ENCODE measurements around the gene MAP7D1.
"Not testable (repeated sequence)": the region's sequence is repeated elsewhere in the genome, so short reads cannot be mapped to it uniquely, and the experiment has no call there.

MAP7D1 gene

DNA sequence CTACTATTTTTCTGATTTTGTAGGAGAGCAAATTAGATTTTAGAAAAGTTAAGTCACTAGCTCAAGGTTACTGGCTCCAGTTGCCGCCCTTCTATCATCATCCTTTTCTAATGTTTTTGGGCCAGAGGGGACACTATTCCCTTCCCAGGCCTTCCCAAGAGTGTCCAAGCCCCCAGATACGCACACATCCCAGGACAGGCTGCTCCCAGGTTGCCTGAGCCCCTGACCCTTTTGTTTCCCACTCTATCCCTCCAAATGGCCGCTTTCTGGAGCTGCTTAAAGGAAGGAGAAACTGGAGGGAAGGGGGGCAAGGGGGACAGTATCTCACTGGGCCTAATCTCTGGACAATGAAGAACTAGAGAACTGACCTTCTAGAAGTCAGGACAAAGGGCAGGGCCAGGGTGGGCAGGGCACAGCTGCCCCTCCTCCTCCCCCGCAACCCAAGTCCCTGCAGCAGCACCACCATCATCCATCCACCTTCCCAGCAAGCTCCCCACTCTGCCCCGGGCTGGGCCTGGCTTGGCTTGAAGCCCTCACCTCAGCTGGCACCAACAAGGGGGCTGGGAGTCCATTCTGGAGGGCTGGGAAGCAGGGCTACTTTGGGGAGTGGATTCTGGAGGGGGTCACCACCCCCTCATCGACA, 1.1 kb upstream of the MAP7D1 start:
- no peak for DNase-seq

- DNase-seq, result peak; percentile 48
Observed at GRCh38 chr1:36156329-36157114, 562 bp downstream of the MAP7D1 start.

GRCh38 chr1:36157115-36157903, 1.3 kb downstream of the MAP7D1 start:
- no peak for DNase-seq

- DNase-seq, result no peak
Observed at GRCh38 chr1:36157973-36158826, 2.2 kb downstream of the MAP7D1 start.

GRCh38 chr1:36158827-36159252, 2.9 kb downstream of the MAP7D1 start:
- DNase-seq, result not testable (repeated sequence)

GRCh38 chr1:36159614-36160387, 3.8 kb downstream of the MAP7D1 start:
- DNase-seq, result no peak

GRCh38 chr1:36160388-36160948, 4.5 kb downstream of the MAP7D1 start:
- no peak for DNase-seq

DNA sequence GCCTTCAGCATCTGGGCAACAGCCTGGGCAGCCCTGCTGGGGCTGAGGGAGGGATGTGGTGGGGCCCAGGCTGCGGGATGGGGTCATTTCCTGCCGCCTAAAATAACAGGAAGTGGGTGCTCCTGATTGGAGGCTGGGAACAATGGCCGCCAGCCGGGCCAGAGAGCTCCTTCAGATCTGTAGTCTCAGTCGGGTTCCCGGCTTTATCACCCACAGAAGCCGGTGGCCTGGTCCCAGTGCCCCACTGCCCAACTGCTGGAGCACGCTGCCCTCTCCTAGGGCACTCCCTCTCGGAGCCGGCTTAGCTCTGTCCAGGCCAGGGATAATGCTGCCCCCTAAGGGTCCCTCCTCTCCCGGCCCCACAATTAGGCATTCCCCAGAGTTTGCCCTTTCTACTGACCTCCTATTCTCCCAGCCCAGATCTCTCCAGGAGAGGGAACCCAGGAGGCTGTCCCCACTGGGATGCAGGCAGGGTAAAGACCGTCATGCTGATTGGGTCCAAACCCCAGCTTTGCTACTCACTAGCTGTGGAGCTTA, 5.1 kb downstream of the MAP7D1 start:
- peak; percentile 54 for DNase-seq

DNA sequence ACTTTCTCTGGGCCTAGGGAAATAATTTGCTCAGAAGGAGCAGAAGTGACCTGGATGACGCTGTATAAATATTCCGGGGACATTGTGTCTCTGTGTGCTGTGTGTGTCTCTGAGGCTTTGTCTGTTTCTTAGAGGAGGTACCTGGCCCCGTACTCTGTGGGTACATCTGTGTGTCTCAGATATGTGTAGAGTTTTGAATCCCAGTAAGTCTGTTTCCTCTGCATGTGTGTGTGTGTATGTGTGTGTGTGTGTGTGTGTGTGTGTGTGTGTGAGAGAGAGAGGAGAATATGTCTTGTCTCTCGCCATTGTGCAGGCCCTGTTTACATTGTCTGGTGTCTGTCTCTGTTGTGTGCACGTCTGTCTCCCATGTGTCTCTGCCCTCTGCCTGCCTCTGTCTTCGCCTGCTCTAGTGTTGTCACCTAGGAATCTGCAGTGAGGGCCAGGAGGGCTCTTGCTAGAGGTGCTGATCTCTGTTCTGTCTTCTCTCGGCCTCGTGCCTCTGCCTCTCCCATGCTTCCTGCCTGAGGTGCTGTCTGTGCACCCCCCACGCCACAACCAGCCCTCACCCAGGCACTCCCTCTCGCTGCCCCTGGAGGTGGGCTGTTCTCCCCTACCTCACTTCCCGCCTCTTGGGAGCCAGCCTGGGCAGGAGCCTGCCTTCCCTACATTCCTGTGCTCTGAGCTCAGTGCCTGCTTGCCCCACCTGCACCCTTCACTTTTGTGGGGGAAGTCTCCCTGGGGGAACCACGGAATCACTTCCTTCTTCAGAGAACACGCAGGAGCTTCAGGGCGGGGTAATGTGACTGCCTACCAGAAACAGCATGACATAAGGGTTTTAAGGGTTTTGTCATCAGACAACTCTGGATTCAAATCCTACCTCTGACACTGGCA, 5.9 kb downstream of the MAP7D1 start:
- DNase-seq, result peak; percentile 46

- DNase-seq, result no peak
Observed at GRCh38 chr1:36162680-36163239, 6.8 kb downstream of the MAP7D1 start.

DNA sequence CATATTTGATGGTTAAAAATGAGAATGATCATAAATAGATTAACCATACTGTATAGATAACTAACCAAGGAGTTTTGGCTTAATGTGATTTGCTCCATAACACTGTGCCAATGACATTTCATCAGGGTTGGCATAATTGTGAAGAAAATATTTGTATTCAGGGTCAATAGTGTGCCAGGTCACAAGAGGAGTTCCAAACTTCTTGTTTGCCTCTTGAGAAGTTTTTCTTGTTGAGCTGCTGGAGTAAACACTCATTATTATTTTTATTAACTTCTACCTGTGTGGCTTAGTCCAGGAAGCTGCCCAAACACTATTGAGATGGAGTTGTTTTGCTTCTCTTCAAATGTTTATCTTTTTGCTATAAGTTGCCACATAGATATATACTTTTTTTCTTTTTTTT, 7.5 kb downstream of the MAP7D1 start:
- no peak for DNase-seq

DNA sequence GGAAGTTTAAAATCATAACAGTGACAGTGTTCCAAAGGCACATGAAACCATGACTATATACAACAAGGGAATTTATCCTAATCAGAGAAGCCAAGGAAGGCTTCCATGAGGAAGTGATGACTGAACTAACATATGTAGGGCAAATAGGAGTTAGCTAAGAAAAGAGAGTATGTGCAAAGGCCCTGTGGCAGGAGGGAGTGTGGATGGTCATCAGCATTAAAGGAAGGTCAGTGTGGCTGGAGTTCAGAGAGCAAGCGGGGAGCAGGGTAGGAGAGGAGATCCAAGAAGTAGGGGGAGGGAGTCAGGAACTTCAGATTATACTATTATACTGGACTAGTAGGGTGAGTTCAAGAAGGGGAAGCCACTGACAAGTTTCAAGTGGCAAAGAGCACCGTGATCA, 8.4 kb downstream of the MAP7D1 start:
- DNase-seq, result no peak

DNA sequence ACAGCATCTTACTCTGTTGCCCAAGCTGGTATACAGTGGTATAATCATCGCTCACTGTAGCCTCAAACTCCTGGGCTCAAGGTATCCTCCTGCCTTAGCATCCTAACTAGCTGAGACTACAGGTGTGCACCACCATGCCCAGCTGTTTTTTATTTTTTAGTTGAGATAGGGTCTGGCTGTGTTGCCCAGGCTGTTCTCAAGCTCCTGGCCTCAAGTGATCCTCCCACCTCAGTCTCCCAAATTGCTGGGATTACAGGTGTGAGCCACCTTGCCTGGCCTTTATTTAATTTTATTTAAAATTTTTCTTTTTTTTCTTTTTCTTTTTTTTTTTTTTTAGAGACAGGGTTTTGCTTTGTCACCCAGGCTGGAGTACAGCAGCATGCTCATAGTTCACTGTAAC, 9.2 kb downstream of the MAP7D1 start:
- no peak for DNase-seq

DNA sequence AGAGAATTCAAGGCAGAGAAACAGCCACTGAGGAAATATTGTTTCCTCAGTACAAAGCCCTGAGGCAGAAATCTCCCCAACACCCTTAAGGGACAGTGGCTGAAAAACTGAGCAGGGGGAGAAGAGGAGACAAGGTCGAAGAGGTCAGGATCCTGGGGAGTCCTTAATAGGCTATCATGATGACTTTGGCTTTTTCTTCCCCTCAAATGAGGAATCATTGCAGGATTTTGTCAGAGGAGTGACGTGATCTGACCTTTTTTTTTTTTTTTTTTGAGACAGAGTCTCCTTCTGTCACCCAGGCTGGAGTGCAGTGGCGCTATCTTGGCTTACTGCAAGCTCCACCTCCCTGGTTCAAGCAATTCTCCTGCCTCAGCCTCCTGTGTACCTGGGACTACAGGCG, 10.2 kb downstream of the MAP7D1 start:
- DNase-seq, result no peak

- DNase-seq, result no peak
Observed at GRCh38 chr1:36166938-36167905, 11.3 kb downstream of the MAP7D1 start.

GRCh38 chr1:36168514-36168913, 12.6 kb downstream of the MAP7D1 start:
- no peak for DNase-seq

DNA sequence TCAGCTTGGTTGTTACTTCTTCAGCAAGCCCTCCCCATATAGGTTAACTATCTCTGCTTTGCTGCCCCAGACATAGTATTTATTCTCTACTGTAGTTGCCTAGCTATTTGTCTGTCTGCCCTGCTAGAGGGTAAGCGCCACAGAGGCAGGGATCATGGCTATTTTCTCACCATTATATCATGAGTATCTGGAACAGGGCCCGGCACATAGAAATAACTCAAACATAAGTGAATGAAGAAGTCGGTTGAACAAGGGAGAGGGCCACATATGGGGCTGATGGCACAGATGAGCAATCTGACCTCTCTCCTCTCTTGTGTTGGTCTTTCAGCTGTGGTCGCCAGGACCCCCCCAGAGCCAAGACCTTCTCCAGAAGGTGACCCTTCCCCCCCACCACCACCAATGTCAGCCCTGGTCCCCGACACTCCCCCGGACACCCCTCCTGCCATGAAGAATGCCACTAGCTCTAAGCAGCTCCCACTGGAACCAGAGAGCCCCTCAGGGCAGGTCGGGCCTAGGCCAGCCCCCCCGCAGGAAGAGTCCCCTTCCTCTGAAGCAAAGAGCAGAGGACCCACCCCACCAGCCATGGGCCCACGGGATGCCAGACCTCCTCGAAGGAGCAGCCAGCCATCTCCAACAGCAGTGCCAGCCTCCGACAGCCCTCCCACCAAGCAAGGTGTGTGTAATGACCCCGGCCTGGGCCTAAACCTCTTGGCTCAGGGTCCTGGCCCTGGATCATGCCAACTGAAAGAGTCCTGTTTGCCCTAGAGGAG, 14.9 kb downstream of the MAP7D1 start:
- DNase-seq, result no peak

Measured in CD4-positive, alpha-beta T cell treated with Interleukin-4 for 4 hours (primary cell).